Ovary (tissue), 3 donors: ENCODE results near the gene POLR2J2.
"Not testable (repeated sequence)": the region's sequence is repeated elsewhere in the genome, so short reads cannot be mapped to it uniquely, and the experiment has no call there.

Experiments used
- CTCF ChIP-seq, 3 donors: fragments of 450-650 bp in 2 of 3; fragments of 200-600 bp in 1 of 3; IDR thresholded peaks; one replicate each; pipeline versions ENCODE4 v1.5.1 to v1.8.0; 2016 to 2022; ENCODE audit warnings: antibody characterized with exemption in 3 of 3, mild to moderate bottlenecking in 1 of 3
- POLR2A ChIP-seq: fragments of 450-650 bp; IDR thresholded peaks from one replicate; pipeline ENCODE4 v1.6.1; 2017; ENCODE audit warnings: antibody characterized with exemption, mild to moderate bottlenecking, moderate library complexity
- donor health status: DM: no; HTN: no; CAD: no.

- TF ChIP-seq POLR2A; CTCF (IDR thresholded peaks at IDR 0.05): not testable (repeated sequence)
These were observed 27.7 kb upstream of the POLR2J2 start for GRCh38 chr7:102698962-102699750.
